ENCODE results near the gene ITGB1. TPM values are rescaled to one million over a fixed set of nuclear protein-coding genes. Genes with fewer than 3 reads are reported as not detected.

Gene ITGB1
- total and polyA plus RNA-seq, 9 of the 15 experiments (the other 6 are each of a cell fraction or from before 2014, with no cell fraction given) = 40.2 to 194 (median 155) TPM

GRCh38 chr10:32972460-32972859 is 14.4 kb upstream of the ITGB1 start (continued):
- TF ChIP-seq ATF4 (CRISPR knock-in tag; IDR thresholded peaks at IDR 0.05) (no peak), BACH1 (tag; IDR thresholded peaks at IDR 0.05) (no peak), BRD4 (IDR thresholded peaks at IDR 0.05) (peak; percentile 31; the same call in 1 of the 2 replicates), SMARCA4 (IDR thresholded peaks at IDR 0.05) (no peak), ZNF146 (CRISPR knock-in tag; IDR thresholded peaks at IDR 0.05; ENCODE audit: unreplicated experiment) (no peak), FOXO4 (CRISPR knock-in tag; IDR thresholded peaks at IDR 0.05) (no peak), SIX5 (IDR thresholded peaks at IDR 0.05; ENCODE audit: borderline replicate concordance in 1 of 2, insufficient read depth in 1 of 2, low read depth in 1 of 2, low read length in 2 of 2) (no peak), IRF2 (CRISPR knock-in tag; IDR thresholded peaks at IDR 0.05) (no peak), ZEB2 (IDR thresholded peaks at IDR 0.05) (0 out of 2 replicates have a peak, but pooled peaks have one; percentile 47), HDAC8 (tag; IDR thresholded peaks at IDR 0.05) (no peak), BMI1 (IDR thresholded peaks at IDR 0.05; ENCODE audit: low read length) (no peak), BCOR (IDR thresholded peaks at IDR 0.05) (no peak), ZNF583 (CRISPR knock-in tag; IDR thresholded peaks at IDR 0.05) (0 out of 2 replicates have a peak, but pooled peaks have one; percentile 24), RUNX1 (IDR thresholded peaks at IDR 0.05; ENCODE audit: low read depth) (no peak), TSHZ1 (CRISPR knock-in tag; IDR thresholded peaks at IDR 0.05) (no peak), HDAC6 (IDR thresholded peaks at IDR 0.05; ENCODE audit: low read depth, low read length) (no peak)
- TF ChIP-seq, protein P1, sequence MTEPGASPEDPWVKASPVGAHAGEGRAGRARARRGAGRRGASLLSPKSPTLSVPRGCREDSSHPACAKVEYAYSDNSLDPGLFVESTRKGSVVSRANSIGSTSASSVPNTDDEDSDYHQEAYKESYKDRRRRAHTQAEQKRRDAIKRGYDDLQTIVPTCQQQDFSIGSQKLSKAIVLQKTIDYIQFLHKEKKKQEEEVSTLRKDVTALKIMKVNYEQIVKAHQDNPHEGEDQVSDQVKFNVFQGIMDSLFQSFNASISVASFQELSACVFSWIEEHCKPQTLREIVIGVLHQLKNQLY (CRISPR knock-in tag; conservative IDR thresholded peaks at IDR 0.05) = no peak
- TF ChIP-seq, protein P2, sequence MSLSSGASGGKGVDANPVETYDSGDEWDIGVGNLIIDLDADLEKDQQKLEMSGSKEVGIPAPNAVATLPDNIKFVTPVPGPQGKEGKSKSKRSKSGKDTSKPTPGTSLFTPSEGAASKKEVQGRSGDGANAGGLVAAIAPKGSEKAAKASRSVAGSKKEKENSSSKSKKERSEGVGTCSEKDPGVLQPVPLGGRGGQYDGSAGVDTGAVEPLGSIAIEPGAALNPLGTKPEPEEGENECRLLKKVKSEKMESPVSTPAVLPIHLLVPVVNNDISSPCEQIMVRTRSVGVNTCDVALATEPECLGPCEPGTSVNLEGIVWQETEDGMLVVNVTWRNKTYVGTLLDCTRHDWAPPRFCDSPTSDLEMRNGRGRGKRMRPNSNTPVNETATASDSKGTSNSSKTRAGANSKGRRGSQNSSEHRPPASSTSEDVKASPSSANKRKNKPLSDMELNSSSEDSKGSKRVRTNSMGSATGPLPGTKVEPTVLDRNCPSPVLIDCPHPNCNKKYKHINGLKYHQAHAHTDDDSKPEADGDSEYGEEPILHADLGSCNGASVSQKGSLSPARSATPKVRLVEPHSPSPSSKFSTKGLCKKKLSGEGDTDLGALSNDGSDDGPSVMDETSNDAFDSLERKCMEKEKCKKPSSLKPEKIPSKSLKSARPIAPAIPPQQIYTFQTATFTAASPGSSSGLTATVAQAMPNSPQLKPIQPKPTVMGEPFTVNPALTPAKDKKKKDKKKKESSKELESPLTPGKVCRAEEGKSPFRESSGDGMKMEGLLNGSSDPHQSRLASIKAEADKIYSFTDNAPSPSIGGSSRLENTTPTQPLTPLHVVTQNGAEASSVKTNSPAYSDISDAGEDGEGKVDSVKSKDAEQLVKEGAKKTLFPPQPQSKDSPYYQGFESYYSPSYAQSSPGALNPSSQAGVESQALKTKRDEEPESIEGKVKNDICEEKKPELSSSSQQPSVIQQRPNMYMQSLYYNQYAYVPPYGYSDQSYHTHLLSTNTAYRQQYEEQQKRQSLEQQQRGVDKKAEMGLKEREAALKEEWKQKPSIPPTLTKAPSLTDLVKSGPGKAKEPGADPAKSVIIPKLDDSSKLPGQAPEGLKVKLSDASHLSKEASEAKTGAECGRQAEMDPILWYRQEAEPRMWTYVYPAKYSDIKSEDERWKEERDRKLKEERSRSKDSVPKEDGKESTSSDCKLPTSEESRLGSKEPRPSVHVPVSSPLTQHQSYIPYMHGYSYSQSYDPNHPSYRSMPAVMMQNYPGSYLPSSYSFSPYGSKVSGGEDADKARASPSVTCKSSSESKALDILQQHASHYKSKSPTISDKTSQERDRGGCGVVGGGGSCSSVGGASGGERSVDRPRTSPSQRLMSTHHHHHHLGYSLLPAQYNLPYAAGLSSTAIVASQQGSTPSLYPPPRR (CRISPR knock-in tag; IDR thresholded peaks at IDR 0.05; ENCODE audit: borderline replicate concordance) = no peak
